Measurements from ENCODE around the gene TWSG1. TPM values are rescaled to one million over a fixed set of nuclear protein-coding genes. Genes with fewer than 3 reads are reported as not detected.

The TWSG1 gene
- total and polyA plus RNA-seq, 12 donors: 10.1 to 33.5 (median 23.3) TPM

- Histone ChIP-seq H3K36me3 (replicated peaks in 1 of 2) (no peaks in the 10 kb centered on the region), H3K9me3 (replicated peaks in 1 of 3) (no peaks in the 10 kb centered on the region), H3K27ac (peak overlapping the region in 4 of 5 donors; percentile 2 to 89 (median 76)), H3K4me1 (replicated peaks in 1 of 2) (peaks cover 0 to 13% of the 10 kb centered on the region in 2 donors), H3K27me3 (no peaks in the 10 kb centered on the region), H3K4me3 (peak overlapping the region in 3 of 4 donors; percentile 8 to 91 (median 81))
- intact Hi-C loops (cut with DNase I): no loop called here
- DNase-seq: peak in 4 of 7 donors; percentile 13 to 54 (median 22)
- TF ChIP-seq POLR2A (IDR thresholded peaks at IDR 0.05): no peak
- TF ChIP-seq CTCF (IDR thresholded peaks at IDR 0.05): no peak
- WGBS, 4 donors: 32 to 37% (median 32%) methylated on average over 42 to 52 of the region's 52 CpGs
These were observed 888 bp upstream of the TWSG1 start for GRCh38 chr18:9333441-9334328.

DNA sequence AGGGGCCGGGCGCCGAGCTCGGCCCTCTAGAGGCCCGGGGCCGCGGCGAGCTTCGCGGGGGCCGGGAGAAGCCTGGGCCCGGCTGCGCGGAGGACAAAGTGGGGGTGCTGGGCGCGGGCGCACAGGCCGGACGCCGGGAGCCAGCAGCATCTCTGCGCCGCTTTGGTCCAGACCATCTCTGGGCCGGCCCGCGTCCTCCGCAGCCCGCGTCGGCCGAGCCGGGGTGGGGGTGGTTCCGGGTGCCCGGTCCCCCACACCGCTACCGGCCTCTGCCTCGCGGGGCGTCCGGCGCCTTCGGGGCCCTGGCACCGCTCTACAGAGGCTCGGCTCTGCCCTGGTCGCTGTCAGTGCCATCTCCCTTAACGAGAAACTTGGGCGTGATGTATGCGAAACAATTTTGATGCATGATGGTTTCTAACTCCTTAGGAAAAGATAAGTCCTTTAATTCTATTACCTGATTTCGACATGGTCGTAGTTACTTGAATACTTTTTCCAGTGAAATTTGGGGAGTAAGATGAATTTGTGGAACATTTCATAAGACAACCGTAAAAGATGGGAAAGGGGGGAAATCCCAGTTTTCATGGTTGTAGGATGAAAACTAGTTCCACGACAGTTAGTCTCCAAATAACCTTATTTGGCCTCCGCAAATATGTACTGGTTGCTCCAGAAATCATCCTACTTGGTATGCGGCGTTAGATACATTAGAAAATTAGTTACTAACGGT lies 562 bp downstream of the TWSG1 start:
- no peaks in the 10 kb centered on the region for H3K9me3 ChIP-seq (replicated peaks in 1 of 3)
- H3K36me3 ChIP-seq (replicated peaks in 1 of 2): no peaks in the 10 kb centered on the region
- no peaks in the 10 kb centered on the region for H3K27me3 ChIP-seq
- no peak for TF ChIP-seq POLR2A (IDR thresholded peaks at IDR 0.05)
- TF ChIP-seq CTCF (IDR thresholded peaks at IDR 0.05): peak in 2 of 6 experiments; percentile 8 to 24
- 5 to 27% (median 6%) methylated on average over 8 to 55 of the region's 55 CpGs for WGBS, 4 donors
- H3K27ac ChIP-seq: peak overlapping the region; percentile 67 to 89 (median 82)
- intact Hi-C loops (cut with DNase I): no loop called here
- DNase-seq: peak; percentile 45 to 63 (median 53)
- peak overlapping the region; percentile 60 to 91 (median 75) for H3K4me3 ChIP-seq
- H3K4me1 ChIP-seq (replicated peaks in 1 of 2): peaks cover 0 to 13% of the 10 kb centered on the region in 2 donors

- intact Hi-C loops (cut with DNase I): no loop called here
- 45 to 54% (median 52%) methylated on average over 3 of the region's 3 CpGs for WGBS, 4 donors
These were observed 1.1 kb downstream of the TWSG1 start for GRCh38 chr18:9335697-9336045.

More at GRCh38 chr18:9335697-9336045, 1.1 kb downstream of the TWSG1 start:
- H3K27ac ChIP-seq: no peak overlapping the region
- H3K36me3 ChIP-seq (replicated peaks in 1 of 2): no peaks in the 10 kb centered on the region
- H3K4me3 ChIP-seq: peak overlapping the region in 1 of 4 donors; percentile 91
- no peak for TF ChIP-seq POLR2A (IDR thresholded peaks at IDR 0.05)
- no peak for TF ChIP-seq CTCF (IDR thresholded peaks at IDR 0.05)
- no peak for DNase-seq
- H3K27me3 ChIP-seq: no peaks in the 10 kb centered on the region
- peaks cover 0 to 13% of the 10 kb centered on the region in 2 donors for H3K4me1 ChIP-seq (replicated peaks in 1 of 2)
- no peaks in the 10 kb centered on the region for H3K9me3 ChIP-seq (replicated peaks in 1 of 3)

All from adrenal gland (tissue), 12 donors.